Endodermal cell (in vitro differentiated cells): ENCODE data around the gene RPS6KA4. TPM values are rescaled to one million over a fixed set of nuclear protein-coding genes. Genes with fewer than 3 reads are reported as not detected.

Source experiments
- DNase-seq: peaks from one replicate; pipeline ENCODE4 v3.0.0-alpha.2; 2017
- H3K27ac ChIP-seq: 2 replicates; pipeline ENCODE4 v1.5.1; 2013; ENCODE audit warnings: mild to moderate bottlenecking, low read depth, low read length, moderate library complexity
- H3K27me3 ChIP-seq: 2 replicates; pipeline ENCODE4 v1.6.1; 2013; ENCODE audit warnings: mild to moderate bottlenecking, low read length, moderate library complexity; ENCODE audit not compliant: insufficient read depth, control insufficient read depth, poor library complexity, severe bottlenecking
- H3K36me3 ChIP-seq: 2 replicates; pipeline ENCODE4 v1.7.0; 2013; ENCODE audit warnings: mild to moderate bottlenecking, low read length, moderate library complexity; ENCODE audit not compliant: control insufficient read depth, insufficient read depth
- H3K4me1 ChIP-seq: one replicate; pipeline ENCODE4 v1.7.0; 2013; ENCODE audit warnings: low read length; ENCODE audit not compliant: control insufficient read depth, insufficient read depth
- H3K4me3 ChIP-seq: 2 replicates; pipeline ENCODE4 v1.5.1; 2013; ENCODE audit warnings: mild to moderate bottlenecking, low read length, moderate library complexity
- H3K9ac ChIP-seq: 2 replicates; pipeline ENCODE4 v1.6.1; 2013; ENCODE audit warnings: mild to moderate bottlenecking, low read length, moderate library complexity; ENCODE audit not compliant: poor library complexity, severe bottlenecking; ENCODE audit errors: extremely low read depth
- H3K9me3 ChIP-seq: 2 replicates; pipeline ENCODE4 v1.6.1; 2013; ENCODE audit warnings: mild to moderate bottlenecking, low read length, moderate library complexity; ENCODE audit not compliant: control insufficient read depth
- H3K27ac Mint-ChIP-seq: 2 replicates; pipeline ENCODE4 v1.8.0; 2020; ENCODE audit warnings: mixed read lengths
- H3K27me3 Mint-ChIP-seq: 2 replicates; pipeline ENCODE4 v1.8.0; 2021; ENCODE audit warnings: mild to moderate bottlenecking, mixed read lengths; ENCODE audit not compliant: insufficient read depth
- H3K36me3 Mint-ChIP-seq: 2 replicates; pipeline ENCODE4 v1.8.0; 2020; ENCODE audit warnings: low read depth, mixed read lengths
- H3K4me1 Mint-ChIP-seq: 2 replicates; pipeline ENCODE4 v1.8.0; 2020; ENCODE audit warnings: mixed read lengths
- H3K4me3 Mint-ChIP-seq: 2 replicates; pipeline ENCODE4 v1.8.0; 2020; ENCODE audit warnings: mild to moderate bottlenecking, moderate library complexity, mixed read lengths
- H3K9me3 Mint-ChIP-seq: 2 replicates; pipeline ENCODE4 v1.8.0; 2020; ENCODE audit warnings: mild to moderate bottlenecking, mixed read lengths
- CTCF ChIP-seq: fragments of 200-600 bp; sonication (generic); conservative IDR thresholded peaks from 2 replicates; pipeline ENCODE4 v1.5.0; 2021; ENCODE audit warnings: antibody characterized with exemption, mild to moderate bottlenecking
- WGBS, 2 experiments: methylation state at CpG; one replicate each; pipeline versions ENCODE4 v1.1.5 to v1.1.7; 2013; ENCODE audit warnings: missing lambda C conversion rate in 2 of 2, mixed read lengths in 1 of 2; ENCODE audit not compliant: insufficient coverage in 1 of 2, insufficient read length in 1 of 2; 5-methylcytosine and 5-hydroxymethylcytosine counted together
- total RNA-seq, 2 donors: library from RNA; stranded (reverse); fragmentation: NEBNext Ultra II Directional in 1 of 2; extraction: Animal tissue kit (Norgen Biotek cat#: 25700) in 1 of 2; gene quantifications; 2 replicates in 1 of 2; 3 replicates in 1 of 2; pipeline ENCODE4 v1.2.1, GENCODE V29; 2021

Gene RPS6KA4
- total RNA-seq, 2 donors from 2014 or later, result 13.5 to 14.5 TPM

GRCh38 chr11:64376071-64376470, 17.1 kb downstream of the RPS6KA4 start:
- H3K27me3 Mint-ChIP-seq, result no peaks in the 10 kb centered on the region
- no peak overlapping the region for H3K9ac ChIP-seq
- no peak overlapping the region for H3K27ac Mint-ChIP-seq
- no peaks in the 10 kb centered on the region for H3K36me3 ChIP-seq
- no peak overlapping the region for H3K27ac ChIP-seq
- H3K4me1 ChIP-seq, result no peaks in the 10 kb centered on the region
- TF ChIP-seq CTCF, result no peak
- no peaks in the 10 kb centered on the region for H3K9me3 Mint-ChIP-seq
- H3K27me3 ChIP-seq, result no peaks in the 10 kb centered on the region
- H3K4me3 Mint-ChIP-seq, result no peak overlapping the region
- DNase-seq, result no peak
- no peaks in the 10 kb centered on the region for H3K9me3 ChIP-seq
- WGBS, 2 experiments, result 82 to 93% methylated on average over 6 to 7 of the region's 7 CpGs
- H3K4me1 Mint-ChIP-seq, result no peaks in the 10 kb centered on the region
- H3K36me3 Mint-ChIP-seq, result no peaks in the 10 kb centered on the region
- no peak overlapping the region for H3K4me3 ChIP-seq

GRCh38 chr11:64378335-64378880, 19.4 kb downstream of the RPS6KA4 start:
- Mint-ChIP-seq H3K4me3 (no peak overlapping the region), H3K36me3 (no peaks in the 10 kb centered on the region), H3K9me3 (no peaks in the 10 kb centered on the region), H3K4me1 (peaks cover 7% of the 10 kb centered on the region), H3K27me3 (no peaks in the 10 kb centered on the region), H3K27ac (no peak overlapping the region)
- Histone ChIP-seq H3K27ac (no peak overlapping the region), H3K36me3 (no peaks in the 10 kb centered on the region), H3K27me3 (no peaks in the 10 kb centered on the region), H3K4me3 (no peak overlapping the region), H3K9ac (no peak overlapping the region), H3K9me3 (no peaks in the 10 kb centered on the region), H3K4me1 (no peaks in the 10 kb centered on the region)
- TF ChIP-seq CTCF, result no peak
- DNase-seq, result no peak
- 90 to 93% methylated on average over 9 to 13 of the region's 14 CpGs for WGBS, 2 experiments

- Histone ChIP-seq H3K27me3 (no peaks in the 10 kb centered on the region), H3K9ac (no peak overlapping the region), H3K4me1 (no peaks in the 10 kb centered on the region), H3K36me3 (no peaks in the 10 kb centered on the region), H3K4me3 (no peak overlapping the region), H3K9me3 (no peaks in the 10 kb centered on the region), H3K27ac (no peak overlapping the region)
- no peak for TF ChIP-seq CTCF
- no peak for DNase-seq
- H3K36me3 Mint-ChIP-seq, result no peaks in the 10 kb centered on the region
- peaks cover 7% of the 10 kb centered on the region for H3K4me1 Mint-ChIP-seq
- no peak overlapping the region for H3K4me3 Mint-ChIP-seq
- 94 to 98% methylated on average over 10 to 15 of the region's 15 CpGs for WGBS, 2 experiments
- H3K27ac Mint-ChIP-seq, result no peak overlapping the region
- H3K9me3 Mint-ChIP-seq, result no peaks in the 10 kb centered on the region
- H3K27me3 Mint-ChIP-seq, result no peaks in the 10 kb centered on the region
Measured at GRCh38 chr11:64379160-64379559, 20.2 kb downstream of the RPS6KA4 start.
